ENCODE results near the gene SIRT2.

SIRT2 gene

GRCh38 chr19:38920602-38921419 lies 21.4 kb upstream of the SIRT2 start:
- no peak for DNase-seq (ENCODE audit: low read depth in 2 of 2, low spot score in 1 of 2)

GRCh38 chr19:38919837-38920601 lies 20.6 kb upstream of the SIRT2 start:
- DNase-seq (ENCODE audit: low read depth in 2 of 2, low spot score in 1 of 2) = no peak

- DNase-seq (ENCODE audit: low read depth in 2 of 2, low spot score in 1 of 2) = no peak
Observed at GRCh38 chr19:38918526-38918925, 19.1 kb upstream of the SIRT2 start.

GRCh38 chr19:38917921-38918491 lies 18.6 kb upstream of the SIRT2 start:
- no peak for DNase-seq (ENCODE audit: low read depth in 2 of 2, low spot score in 1 of 2)

- DNase-seq (ENCODE audit: low read depth in 2 of 2, low spot score in 1 of 2) = no peak
Observed at GRCh38 chr19:38917516-38917915, 18.1 kb upstream of the SIRT2 start.

GRCh38 chr19:38915329-38916321 lies 16.2 kb upstream of the SIRT2 start:
- no peak for DNase-seq (ENCODE audit: low read depth in 2 of 2, low spot score in 1 of 2)

- DNase-seq (ENCODE audit: low read depth in 2 of 2, low spot score in 1 of 2) = no peak
Observed at GRCh38 chr19:38913958-38914357, 14.5 kb upstream of the SIRT2 start.

- DNase-seq (ENCODE audit: low read depth in 2 of 2, low spot score in 1 of 2) = no peak
Observed at GRCh38 chr19:38912600-38913514, 13.4 kb upstream of the SIRT2 start.

- no peak for DNase-seq (ENCODE audit: low read depth in 2 of 2, low spot score in 1 of 2)
Observed at GRCh38 chr19:38911388-38912001, 12.1 kb upstream of the SIRT2 start.

GRCh38 chr19:38910488-38910887 lies 11.1 kb upstream of the SIRT2 start:
- DNase-seq (ENCODE audit: low read depth in 2 of 2, low spot score in 1 of 2) = no peak

- no peak for DNase-seq (ENCODE audit: low read depth in 2 of 2, low spot score in 1 of 2)
Observed at GRCh38 chr19:38908911-38909310, 9.5 kb upstream of the SIRT2 start.

- DNase-seq (ENCODE audit: low read depth in 2 of 2, low spot score in 1 of 2) = no peak
Observed at GRCh38 chr19:38907670-38908069, 8.3 kb upstream of the SIRT2 start.

GRCh38 chr19:38907227-38907626 lies 7.8 kb upstream of the SIRT2 start:
- no peak for DNase-seq (ENCODE audit: low read depth in 2 of 2, low spot score in 1 of 2)

- DNase-seq (ENCODE audit: low read depth in 2 of 2, low spot score in 1 of 2) = no peak
Observed at GRCh38 chr19:38905620-38906019, 6.2 kb upstream of the SIRT2 start.

- DNase-seq (ENCODE audit: low read depth in 2 of 2, low spot score in 1 of 2) = no peak
Observed at GRCh38 chr19:38904581-38905539, 5.4 kb upstream of the SIRT2 start.

GRCh38 chr19:38901683-38902082 lies 2.3 kb upstream of the SIRT2 start:
- no peak for DNase-seq (ENCODE audit: low read depth in 2 of 2, low spot score in 1 of 2)

GRCh38 chr19:38900743-38901190 lies 1.3 kb upstream of the SIRT2 start:
- DNase-seq (ENCODE audit: low read depth in 2 of 2, low spot score in 1 of 2) = no peak

GRCh38 chr19:38900202-38900629 lies 798 bp upstream of the SIRT2 start:
- no peak for DNase-seq (ENCODE audit: low read depth in 2 of 2, low spot score in 1 of 2)
